GM21360 (cell line): Measurements from ENCODE around the gene GABRD.
"Not testable (repeated sequence)": the region's sequence is repeated elsewhere in the genome, so short reads cannot be mapped to it uniquely, and the experiment has no call there.

Experiments
- ATAC-seq: cut with Tn5 transposase; IDR thresholded peaks from one replicate; pipeline ENCODE4 v1.9.1; 2021; ENCODE audit warnings: mild to moderate bottlenecking, moderate library complexity; ENCODE audit not compliant: unreplicated experiment

The GABRD gene, protein sequence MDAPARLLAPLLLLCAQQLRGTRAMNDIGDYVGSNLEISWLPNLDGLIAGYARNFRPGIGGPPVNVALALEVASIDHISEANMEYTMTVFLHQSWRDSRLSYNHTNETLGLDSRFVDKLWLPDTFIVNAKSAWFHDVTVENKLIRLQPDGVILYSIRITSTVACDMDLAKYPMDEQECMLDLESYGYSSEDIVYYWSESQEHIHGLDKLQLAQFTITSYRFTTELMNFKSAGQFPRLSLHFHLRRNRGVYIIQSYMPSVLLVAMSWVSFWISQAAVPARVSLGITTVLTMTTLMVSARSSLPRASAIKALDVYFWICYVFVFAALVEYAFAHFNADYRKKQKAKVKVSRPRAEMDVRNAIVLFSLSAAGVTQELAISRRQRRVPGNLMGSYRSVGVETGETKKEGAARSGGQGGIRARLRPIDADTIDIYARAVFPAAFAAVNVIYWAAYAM

DNA sequence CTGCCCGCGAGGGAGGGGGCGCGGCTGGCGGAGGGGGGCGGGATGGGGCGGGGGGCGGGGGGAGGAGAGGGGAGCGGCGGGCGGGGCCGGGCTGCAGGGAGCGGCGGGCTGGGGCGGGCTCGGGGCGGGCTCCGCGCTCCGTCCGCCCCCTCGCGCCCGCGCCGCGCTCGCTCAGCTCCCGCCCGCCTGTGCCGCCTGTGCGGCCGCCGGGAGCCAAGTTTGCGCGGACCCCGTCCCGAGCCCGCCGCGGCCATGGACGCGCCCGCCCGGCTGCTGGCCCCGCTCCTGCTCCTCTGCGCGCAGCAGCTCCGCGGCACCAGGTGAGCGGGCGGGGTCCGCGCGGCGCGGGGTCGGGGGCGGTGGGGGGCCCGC lies at the start of gene GABRD:
GABRD (plus strand) TSS at position 174 of the 372 bp plus-strand sequence; CDS start at position 253, 79 bp downstream.
- ATAC-seq, result no peak

DNA sequence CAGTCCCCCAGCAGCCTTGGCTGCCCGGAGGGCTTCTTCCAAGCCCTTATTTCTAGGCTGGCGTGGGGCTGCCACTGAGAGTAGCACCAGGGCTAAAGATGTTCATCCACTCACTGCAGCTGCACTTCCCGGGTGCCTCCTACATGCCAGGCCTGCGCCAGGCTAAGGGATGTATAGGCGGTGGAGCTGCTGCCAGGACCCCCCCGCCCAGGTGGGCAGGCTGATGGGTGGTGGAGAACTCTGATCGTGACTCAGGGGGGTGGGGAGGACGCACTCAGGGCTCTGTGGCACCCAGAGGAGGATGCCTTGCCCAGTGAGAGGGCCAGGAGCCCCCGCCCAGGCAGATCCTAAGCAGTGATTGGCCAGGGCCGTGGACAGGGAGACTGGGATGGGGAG lies 49.6 kb upstream of the GABRD start:
- ATAC-seq, result no peak

DNA sequence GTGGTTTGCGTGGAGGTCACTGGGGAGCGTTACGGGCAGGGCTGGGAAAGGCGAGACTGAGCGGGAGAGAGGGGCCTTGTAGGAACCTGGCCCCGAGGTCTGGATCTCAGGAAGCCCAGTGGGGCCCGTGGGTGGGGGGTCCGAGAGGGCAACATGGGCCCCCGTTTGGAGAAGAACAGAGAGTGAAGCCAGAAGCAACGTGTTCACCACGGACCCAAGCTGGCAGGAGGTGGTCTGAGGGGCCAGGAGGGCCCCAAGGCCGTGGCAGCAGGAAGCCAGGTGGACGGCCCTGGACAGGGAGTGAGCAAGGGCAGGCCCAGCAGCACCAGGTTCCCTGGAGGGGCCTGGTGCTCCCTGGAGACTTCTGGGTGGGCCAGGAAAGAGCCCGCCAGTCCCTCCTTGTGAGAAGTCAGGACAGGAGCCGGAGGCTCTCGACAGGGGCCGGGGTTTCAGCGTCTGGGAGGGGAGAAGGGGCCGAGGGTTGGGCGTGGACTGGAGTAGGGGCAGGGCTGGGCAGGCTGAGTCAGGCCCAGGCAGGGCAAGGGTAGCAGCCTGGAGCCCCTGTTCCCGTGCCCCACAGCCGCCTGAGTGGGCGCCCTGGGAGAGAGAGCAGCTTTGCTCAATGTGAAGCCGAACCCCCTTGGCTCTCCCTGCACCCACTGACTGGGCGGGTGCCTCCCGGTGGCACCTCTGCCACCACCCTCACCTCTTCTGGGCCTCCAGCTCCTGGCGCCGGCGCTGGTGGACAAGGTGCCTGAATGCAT lies 49.0 kb upstream of the GABRD start:
- no peak for ATAC-seq

DNA sequence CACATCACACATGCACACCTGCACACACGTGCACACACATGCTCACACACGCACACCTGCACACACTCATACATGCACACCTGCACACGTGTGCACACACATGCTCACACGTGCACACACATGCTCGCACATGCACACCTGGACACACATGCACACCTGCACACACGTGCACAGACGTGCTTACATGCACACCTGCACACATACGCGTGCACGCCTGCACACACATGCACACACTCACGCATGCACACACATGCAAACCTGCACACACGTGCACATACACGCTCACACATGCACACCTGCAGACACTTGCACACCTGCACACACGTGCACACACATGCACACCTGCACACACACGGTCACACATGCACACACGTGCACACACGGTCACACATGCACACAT lies 48.1 kb upstream of the GABRD start:
- ATAC-seq, result no peak

DNA sequence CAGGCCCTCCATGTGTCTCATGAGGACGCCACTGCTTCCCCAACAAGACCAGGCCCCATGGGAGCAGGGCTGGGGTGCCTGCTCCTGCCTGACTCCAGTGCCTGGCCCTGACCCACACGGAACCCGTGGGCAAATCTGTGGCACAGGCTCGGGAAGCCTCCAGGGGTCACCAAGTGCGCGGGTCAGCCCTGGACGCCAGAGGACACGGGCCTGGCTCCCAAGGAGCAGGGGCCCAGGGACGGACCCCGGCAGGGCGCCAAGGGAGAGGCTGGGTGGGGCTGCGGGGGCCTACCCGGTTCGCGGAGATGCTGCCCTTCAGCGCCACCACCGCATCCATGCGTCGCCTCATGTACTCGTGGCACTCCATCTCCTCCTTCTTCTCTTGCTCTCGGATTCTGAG lies 47.5 kb upstream of the GABRD start:
- ATAC-seq, result no peak

DNA sequence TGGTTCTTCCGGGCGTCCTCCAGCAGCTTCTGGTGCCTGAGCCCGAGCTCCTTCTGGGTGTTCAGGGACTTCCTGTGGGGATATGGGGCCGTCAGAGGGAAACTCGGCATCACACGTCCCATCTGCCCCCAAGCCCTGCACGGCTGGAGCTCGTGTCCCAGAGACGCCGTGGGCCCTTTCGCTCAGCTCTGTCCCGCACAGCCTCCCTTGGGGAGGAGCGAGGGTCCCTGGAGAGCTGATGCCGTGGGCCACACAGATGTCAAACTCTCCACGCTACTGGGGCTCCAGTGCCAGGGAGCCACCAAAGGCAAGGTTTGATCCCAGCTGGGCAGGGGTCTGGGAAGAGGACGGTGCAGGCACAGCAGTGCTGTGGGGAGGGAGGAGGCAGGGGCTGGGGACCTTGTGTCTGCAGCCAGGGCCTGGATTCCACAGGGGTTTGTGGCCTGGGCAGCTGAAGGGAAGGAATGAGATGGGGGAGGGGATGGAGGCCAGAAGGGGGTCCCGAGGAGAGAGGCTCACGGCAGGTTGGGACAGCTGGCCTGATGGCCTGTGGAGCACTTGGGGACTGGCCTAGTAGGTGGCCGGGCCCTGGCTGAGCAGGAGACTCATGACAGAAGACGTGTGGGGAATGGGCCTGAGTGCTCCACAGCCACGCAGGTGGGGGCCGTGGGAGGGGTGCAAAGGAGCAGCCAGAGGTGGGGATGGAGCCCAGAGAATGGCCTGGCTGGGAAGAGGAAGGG lies 46.0 kb upstream of the GABRD start:
- no peak for ATAC-seq

DNA sequence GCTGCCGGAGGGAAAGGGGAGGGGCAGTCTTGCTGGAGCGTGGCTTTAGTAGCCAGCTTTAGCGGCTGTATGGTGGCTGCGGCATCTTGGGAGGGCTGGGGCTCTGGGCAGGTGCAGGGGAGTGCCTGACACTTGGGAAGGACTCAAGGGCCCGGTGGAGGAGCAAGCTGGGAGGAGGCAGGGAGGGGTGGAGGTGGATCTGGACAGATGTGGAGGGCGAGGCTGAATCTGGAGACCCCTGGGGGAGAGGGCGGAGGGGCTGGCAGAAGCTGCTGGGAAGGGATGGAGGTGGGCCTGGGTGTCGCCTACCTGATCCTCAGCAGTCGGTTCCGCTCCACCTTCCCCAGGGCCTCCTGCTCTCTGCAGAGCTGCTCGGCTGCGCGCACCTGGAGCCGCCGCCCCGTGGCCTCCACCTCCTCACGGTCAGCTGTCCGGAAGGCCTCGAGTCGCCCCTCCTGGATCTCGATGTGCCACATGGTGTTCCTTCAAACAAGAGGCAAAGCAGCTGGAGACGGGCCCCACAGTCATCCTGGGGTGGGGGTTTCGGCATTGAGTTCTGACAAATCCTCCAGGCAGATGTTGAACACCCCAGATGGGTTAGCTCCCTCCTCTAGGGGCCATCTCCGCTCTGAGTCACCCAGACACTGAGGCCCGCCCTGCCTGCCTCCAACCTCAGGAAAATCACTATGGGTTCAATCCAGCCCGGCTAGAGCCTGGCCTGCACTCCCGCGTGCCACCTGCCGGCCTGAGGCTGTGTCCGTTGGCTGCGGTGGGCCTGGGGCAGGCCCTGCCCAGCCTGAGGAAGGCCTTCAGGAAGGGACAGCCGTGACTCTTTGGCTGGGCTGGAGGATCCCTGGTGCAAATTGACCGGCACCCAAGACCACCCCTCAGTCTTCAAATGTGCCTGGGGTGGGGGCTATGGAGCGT lies 45.2 kb upstream of the GABRD start:
- ATAC-seq, result no peak

DNA sequence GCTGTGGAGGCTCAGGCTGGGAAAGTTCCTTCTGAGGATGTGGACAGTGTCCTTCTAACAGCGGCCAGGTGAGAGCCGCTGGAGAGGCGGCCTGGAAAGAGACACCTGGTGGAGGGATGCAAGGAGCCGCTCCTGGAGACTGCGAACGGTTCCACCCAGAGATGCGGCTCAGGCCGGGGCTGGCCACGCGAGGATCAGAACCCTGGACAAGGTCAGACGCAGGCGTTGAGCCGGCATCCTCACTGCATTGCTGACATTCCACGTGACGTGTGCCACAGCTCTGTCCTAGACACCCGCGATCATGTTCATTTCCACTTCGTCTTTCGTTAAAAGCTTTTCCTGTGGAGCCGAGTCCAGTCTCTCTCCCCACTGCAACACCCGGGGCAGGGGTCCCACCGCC lies 44.3 kb upstream of the GABRD start:
- no peak for ATAC-seq

DNA sequence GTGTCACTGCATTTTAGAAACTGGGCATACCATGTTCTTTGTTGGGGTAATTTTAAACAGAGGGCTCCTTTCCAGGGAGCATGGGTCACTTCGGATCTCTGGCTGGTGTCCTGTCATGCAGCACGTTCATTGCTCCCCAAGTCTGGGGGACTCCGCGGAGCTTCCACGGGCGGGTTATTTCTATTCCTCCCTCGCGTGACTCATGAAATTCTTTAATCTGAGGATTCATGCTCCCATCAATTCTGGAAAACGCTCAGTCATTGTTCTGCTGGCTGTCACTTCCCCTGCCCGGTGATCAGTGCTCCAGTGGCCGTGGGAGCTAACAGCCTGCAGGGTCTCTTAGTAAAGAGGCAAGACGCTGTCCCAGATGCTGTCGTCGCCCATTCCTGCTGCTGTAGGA lies 43.6 kb upstream of the GABRD start:
- no peak for ATAC-seq

DNA sequence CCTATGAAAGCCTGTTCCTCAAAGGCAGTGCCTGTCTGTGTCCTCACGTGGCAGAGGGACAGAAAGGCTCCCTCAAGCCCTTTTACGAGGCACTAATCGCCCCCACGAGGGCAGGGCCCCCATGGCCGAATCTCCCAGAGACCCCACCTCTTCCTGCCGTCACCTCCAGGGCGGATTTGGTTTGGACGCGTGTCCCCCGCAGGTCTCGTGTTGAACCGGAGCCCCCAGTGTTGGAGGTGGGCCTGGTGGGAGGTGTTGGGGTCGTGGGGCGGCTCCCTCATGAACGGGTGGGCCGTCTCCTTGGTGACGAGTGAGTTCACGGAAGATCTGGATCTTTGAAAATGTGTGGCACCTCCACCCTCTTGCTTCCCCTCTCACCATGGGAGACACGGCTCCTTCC lies 43.1 kb upstream of the GABRD start:
- ATAC-seq, result no peak

DNA sequence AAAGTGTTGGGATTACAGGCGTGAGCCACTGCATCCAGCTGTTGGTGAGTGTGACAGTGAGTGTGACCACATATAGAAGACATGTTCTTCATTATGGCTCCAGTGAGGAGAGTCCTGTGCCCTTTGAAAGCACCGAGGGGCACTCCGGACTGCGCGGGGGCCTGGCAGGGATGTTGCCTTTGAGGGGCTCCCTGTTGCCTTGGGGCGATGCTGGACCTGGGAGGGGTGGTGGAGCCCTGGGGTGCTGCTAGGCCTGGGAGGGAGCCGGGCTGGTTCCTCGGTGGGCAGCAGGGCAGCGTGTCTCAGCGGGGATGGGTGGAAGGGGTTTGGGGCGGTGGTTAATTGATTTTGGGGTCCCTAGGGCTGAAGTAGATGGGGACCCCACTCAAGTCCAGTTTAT lies 41.0 kb upstream of the GABRD start:
- no peak for ATAC-seq

DNA sequence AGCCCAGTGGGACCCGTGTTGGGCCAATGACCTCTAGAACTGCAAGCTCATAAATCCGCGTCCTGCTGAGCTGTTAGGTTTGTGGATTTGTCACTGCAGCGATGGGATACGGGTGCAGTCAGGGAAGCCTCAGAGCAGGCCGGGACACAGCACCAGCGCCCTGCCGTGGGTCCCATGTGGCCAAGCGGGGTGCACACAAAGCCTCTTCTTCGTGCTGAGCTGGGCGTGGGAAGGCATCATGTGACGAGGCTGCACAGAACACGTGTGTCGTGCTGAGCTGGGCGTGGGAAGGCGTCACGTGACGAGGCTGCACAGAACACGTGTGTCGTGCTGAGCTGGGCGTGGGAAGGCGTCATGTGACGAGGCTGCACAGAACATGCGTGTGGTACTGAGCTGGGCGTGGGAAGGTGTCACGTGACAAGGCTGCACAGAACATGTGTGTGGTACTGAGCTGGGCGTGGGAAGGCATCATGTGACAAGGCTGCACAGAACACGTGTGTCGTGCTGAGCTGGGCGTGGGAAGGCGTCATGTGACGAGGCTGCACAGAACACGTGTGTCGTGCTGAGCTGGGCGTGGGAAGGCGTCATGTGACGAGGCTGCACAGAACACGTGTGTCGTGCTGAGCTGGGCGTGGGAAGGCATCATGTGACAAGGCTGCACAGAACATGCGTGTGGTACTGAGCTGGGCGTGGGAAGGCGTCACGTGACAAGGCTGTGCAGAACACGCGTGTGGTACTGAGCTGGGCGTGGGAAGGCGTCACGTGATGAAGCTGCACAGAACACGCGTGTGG lies 40.3 kb upstream of the GABRD start:
- ATAC-seq, result not testable (repeated sequence)

DNA sequence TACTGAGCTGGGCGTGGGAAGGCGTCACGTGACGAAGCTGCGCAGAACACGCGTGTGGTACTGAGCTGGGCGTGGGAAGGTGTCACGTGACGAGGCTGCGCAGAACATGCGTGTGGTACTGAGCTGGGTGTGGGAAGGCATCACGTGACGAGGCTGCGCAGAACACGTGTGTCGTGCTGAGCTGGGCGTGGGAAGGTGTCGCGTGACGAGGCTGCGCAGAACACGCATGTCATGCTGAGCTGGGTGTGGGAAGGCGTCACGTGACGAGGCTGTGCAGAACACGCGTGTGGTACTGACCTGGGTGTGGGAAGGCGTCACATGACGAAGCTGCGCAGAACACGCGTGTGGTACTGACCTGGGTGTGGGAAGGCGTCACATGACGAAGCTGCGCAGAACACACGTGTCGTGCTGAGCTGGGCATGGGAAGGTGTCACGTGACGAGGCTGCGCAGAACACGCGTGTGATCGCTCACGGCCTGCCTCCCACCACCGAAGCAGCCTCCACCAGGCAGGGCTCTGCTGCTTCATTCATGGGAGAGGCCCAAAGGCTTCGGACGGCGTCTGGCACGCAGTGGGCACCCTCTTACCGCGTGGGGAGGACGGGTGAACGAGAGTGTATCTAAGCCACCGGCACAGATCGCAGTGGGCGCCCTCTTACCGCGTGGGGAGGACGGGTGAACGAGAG lies 39.5 kb upstream of the GABRD start:
- ATAC-seq, result no peak

DNA sequence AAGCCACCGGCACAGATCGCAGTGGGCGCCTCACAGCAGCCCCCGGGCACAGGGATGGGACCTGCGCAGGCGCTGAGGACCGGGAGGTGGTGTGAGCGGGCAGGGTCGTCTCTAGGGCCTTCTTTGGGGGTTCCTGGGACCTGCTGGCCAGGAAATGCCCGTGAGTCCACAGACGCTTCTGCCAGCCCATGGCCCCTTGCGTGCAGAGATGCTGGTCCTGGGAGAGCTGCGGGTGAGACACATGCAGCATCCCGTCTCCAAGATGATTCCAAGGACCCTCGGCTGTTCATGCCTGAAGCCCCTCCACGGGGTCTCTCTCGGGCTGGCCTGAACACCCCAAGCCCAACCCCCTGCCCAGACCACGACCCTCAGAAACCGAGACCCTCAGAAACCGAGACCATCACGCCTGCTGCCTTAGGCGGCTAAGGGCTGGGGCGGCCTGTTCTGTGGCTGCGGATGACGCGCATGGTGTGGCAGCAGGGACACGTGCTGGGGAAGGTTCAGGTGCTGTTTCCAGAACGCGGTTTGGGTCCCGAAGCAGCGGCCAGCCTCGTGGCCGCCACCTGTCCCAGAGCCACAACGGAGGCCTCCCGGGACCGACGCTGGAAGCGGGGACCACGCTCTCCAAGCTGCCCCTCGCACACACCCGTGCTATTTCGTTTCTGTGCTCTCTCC lies 38.5 kb upstream of the GABRD start:
- no peak for ATAC-seq

DNA sequence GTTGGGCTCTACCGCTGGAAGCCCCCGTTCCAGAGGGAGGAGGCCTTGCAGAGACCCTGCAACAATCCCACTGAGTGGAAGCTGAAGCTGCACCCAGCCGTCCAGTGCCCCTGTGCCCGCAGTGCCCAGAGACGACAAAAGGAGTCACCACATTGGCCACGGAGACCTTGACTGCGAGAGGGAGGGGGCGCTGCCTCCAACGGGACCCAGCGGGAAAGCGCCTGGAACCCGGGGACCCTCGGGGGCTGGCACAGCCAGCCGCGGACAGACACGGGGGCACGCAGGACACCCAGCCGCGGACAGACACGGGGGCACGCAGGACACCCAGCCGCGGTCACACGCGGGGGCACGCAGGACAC lies 38.0 kb upstream of the GABRD start:
- ATAC-seq, result no peak

DNA sequence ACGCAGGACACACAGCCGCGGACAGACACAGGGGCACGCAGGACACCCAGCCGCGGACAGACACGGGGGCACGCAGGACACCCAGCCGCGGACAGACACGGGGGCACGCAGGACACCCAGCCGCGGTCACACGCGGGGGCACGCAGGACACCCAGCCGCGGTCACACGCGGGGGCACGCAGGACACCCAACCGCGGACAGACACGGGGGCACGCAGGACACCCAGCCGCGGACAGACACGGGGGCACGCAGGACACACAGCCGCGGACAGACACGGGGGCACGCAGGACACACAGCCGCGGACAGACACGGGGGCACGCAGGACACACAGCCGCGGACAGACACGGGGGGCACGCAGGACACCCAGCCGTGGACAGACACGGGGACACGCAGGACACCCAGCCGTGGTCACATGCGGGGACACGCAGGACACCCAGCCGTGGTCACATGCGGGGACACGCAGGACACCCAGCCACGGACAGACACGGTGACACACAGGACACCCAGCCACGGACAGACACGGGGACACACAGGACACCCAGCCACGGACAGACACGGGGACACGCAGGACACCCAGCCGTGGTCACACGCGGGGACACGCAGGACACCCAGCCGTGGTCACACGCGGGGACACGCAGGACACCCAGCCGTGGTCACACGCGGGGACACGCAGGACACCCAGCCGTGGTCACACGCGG lies 37.4 kb upstream of the GABRD start:
- not testable (repeated sequence) for ATAC-seq

DNA sequence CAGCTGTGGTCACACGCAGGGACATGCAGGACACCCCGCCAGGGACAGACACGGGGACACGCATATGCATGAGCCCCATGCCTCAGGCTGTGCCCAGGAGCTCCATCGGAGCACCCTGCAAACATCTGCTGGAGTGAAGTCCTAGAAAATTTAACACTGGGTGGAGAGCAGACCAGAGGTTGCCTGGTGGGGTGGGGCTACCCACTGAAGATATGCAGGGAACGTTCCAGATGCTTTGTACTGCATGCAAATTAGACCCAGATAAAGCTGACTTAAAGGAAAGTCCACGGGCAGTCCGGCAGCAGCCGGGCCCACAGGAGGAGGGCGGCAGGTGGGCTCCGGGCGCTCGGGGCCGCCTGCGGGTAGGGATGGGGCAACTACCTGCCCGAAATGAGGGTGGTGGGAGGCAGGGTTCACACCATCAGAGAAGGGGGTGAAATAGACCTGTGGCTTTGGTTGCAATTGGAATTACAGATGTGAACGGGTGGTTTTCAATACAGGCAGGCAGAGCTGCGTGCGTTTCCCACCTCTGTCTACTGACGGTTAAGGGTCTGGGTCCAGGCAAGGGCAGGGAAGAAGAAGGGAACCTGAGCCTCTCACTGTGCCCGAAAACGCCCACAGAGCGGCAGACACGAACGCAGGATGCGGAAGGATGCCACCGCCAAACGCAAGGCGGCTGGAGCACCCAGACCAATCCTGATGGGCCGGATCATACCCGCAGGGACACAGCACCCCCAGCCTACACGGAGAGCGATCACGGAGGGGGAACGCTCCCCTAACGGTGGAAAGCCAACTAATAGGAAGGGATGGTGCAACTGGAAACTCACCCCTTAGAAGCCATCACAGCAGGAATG lies 36.5 kb upstream of the GABRD start:
- ATAC-seq, result no peak
